Lower lobe of right lung (tissue), 2 donors: ENCODE measurements around the gene YIPF2. TPM values are rescaled to one million over a fixed set of nuclear protein-coding genes. Genes with fewer than 3 reads are reported as not detected.
A peak's percentile ranks its signal among the peaks of the same experiment; 100 is the strongest.

Source experiments
- ATAC-seq, 2 donors: fragments of 200-7000 bp; cut with Tn5 transposase; one replicate each; pipeline ENCODE4 v1.9.1; 2020 to 2022; ENCODE audit warnings: mild to moderate bottlenecking in 2 of 2, moderate library complexity in 2 of 2
- DNase-seq: peaks from one replicate; pipeline ENCODE4 v3.0.0-alpha.2; 2020
- H3K27ac ChIP-seq: fragments of 200-600 bp; one replicate; pipeline ENCODE4 v1.8.0; 2022
- H3K27me3 ChIP-seq: fragments of 200-600 bp; one replicate; pipeline ENCODE4 v1.8.0; 2022; ENCODE audit warnings: low read depth
- H3K36me3 ChIP-seq: fragments of 200-600 bp; one replicate; pipeline ENCODE4 v1.8.0; 2022; ENCODE audit warnings: mild to moderate bottlenecking
- H3K4me1 ChIP-seq: fragments of 200-600 bp; one replicate; pipeline ENCODE4 v1.8.0; 2022
- H3K4me3 ChIP-seq: fragments of 200-600 bp; one replicate; pipeline ENCODE4 v1.8.0; 2022; ENCODE audit warnings: mild to moderate bottlenecking
- H3K9me3 ChIP-seq: fragments of 200-600 bp; one replicate; pipeline ENCODE4 v1.8.0; 2022
- CTCF ChIP-seq: fragments of 200-600 bp; IDR thresholded peaks from one replicate; pipeline ENCODE4 v1.8.0; 2022; ENCODE audit warnings: antibody characterized with exemption, mild to moderate bottlenecking
- intact Hi-C: fragments of 100-400 bp; cut with DNase I; formaldehyde crosslinking; loops from one replicate; pipeline ENCODE4 v1.11.0; 2022
- total RNA-seq: library from RNA; stranded (reverse); fragmentation: NEBNext Ultra II Directional; extraction: Animal tissue kit (Norgen Biotek cat#: 25700); gene quantifications from one replicate; pipeline ENCODE4 v1.2.1, GENCODE V29; 2021
- donor health status: DM: no; HTN: yes; CAD: no; lungs with severe emphysema.

The YIPF2 gene
- total RNA-seq, 1 donor from 2014 or later: 42.2 TPM

GRCh38 chr19:10912619-10913018, 15.8 kb downstream of the YIPF2 start:
- Histone ChIP-seq H3K9me3 (no peaks in the 10 kb centered on the region), H3K4me3 (no peak overlapping the region), H3K4me1 (no peaks in the 10 kb centered on the region), H3K36me3 (peaks cover 90% of the 10 kb centered on the region), H3K27ac (no peak overlapping the region), H3K27me3 (no peaks in the 10 kb centered on the region)
- ATAC-seq: no peak
- TF ChIP-seq CTCF: no peak
- intact Hi-C loops: no loop called here
- DNase-seq: no peak

GRCh38 chr19:10911579-10912363, 16.7 kb downstream of the YIPF2 start:
- DNase-seq: no peak
- Histone ChIP-seq H3K4me3 (no peak overlapping the region), H3K27me3 (no peaks in the 10 kb centered on the region), H3K27ac (no peak overlapping the region), H3K4me1 (no peaks in the 10 kb centered on the region), H3K36me3 (peaks cover 96% of the 10 kb centered on the region), H3K9me3 (no peaks in the 10 kb centered on the region)
- no peak for TF ChIP-seq CTCF
- ATAC-seq: no peak
- intact Hi-C loops: no loop called here

- intact Hi-C loops: no loop called here
- Histone ChIP-seq H3K27me3 (no peaks in the 10 kb centered on the region), H3K4me3 (no peak overlapping the region), H3K36me3 (peaks cover 66% of the 10 kb centered on the region), H3K27ac (no peak overlapping the region), H3K4me1 (no peaks in the 10 kb centered on the region), H3K9me3 (no peaks in the 10 kb centered on the region)
- TF ChIP-seq CTCF: no peak
- no peak for ATAC-seq
- no peak for DNase-seq
Measured at GRCh38 chr19:10908380-10908960, 20.0 kb downstream of the YIPF2 start.

GRCh38 chr19:10907925-10908324, 20.5 kb downstream of the YIPF2 start:
- intact Hi-C loops: no loop called here
- Histone ChIP-seq H3K36me3 (peaks cover 60% of the 10 kb centered on the region), H3K27me3 (no peaks in the 10 kb centered on the region), H3K9me3 (no peaks in the 10 kb centered on the region), H3K4me3 (no peak overlapping the region), H3K27ac (no peak overlapping the region), H3K4me1 (no peaks in the 10 kb centered on the region)
- ATAC-seq (no peak), DNase-seq (no peak)
- no peak for TF ChIP-seq CTCF

GRCh38 chr19:10899151-10899653, 29.2 kb downstream of the YIPF2 start:
- H3K27me3 ChIP-seq: no peaks in the 10 kb centered on the region
- intact Hi-C loops: no loop called here
- H3K4me1 ChIP-seq: peaks cover 23% of the 10 kb centered on the region
- H3K9me3 ChIP-seq: no peaks in the 10 kb centered on the region
- no peaks in the 10 kb centered on the region for H3K36me3 ChIP-seq
- TF ChIP-seq CTCF: no peak
- peak; percentile 84 to 88 for ATAC-seq
- peak; percentile 76 for DNase-seq
- peak overlapping the region; percentile 64 for H3K27ac ChIP-seq
- H3K4me3 ChIP-seq: no peak overlapping the region
